Vagina (tissue), 2 donors: Measurements from ENCODE around the gene FAM151B. TPM values are rescaled to one million over a fixed set of nuclear protein-coding genes. Genes with fewer than 3 reads are reported as not detected.
"Not testable (repeated sequence)": the region's sequence is repeated elsewhere in the genome, so short reads cannot be mapped to it uniquely, and the experiment has no call there.

Experiments
- DNase-seq, 2 donors: peaks; one replicate each; pipeline ENCODE4 v3.0.0-alpha.2; 2017; ENCODE audit errors: extremely low spot score in 2 of 2
- H3K27ac ChIP-seq: fragments of 200-600 bp; sonication (generic); one replicate; pipeline ENCODE4 v1.5.1; 2019
- H3K27me3 ChIP-seq: fragments of 200-600 bp; sonication (generic); one replicate; pipeline ENCODE4 v1.5.1; 2019
- H3K36me3 ChIP-seq, 2 donors: fragments of 200-600 bp; sonication (generic); one replicate each; pipeline ENCODE4 v1.5.1; 2017 to 2019
- H3K4me1 ChIP-seq: fragments of 200-600 bp; sonication (generic); one replicate; pipeline ENCODE4 v1.5.1; 2019
- H3K4me3 ChIP-seq, 2 donors: fragments of 200-600 bp; sonication (generic); 1 replicate in 1 of 2; 2 replicates in 1 of 2; pipeline ENCODE4 v1.5.1; 2016 to 2019
- H3K9me3 ChIP-seq: fragments of 200-600 bp; sonication (generic); one replicate; pipeline ENCODE4 v1.5.1; 2019
- CTCF ChIP-seq, 3 experiments: fragments of 450-650 bp in 2 of 3; fragments of 200-600 bp in 1 of 3; sonication (generic) in 1 of 3; IDR thresholded peaks; one replicate each; pipeline ENCODE4 v1.5.1; 2017 to 2019; ENCODE audit warnings: antibody characterized with exemption in 3 of 3, mild to moderate bottlenecking in 2 of 3, moderate library complexity in 2 of 3
- POLR2A ChIP-seq, 2 donors: fragments of 450-650 bp; IDR thresholded peaks; one replicate each; pipeline ENCODE4 v1.6.1; 2017; ENCODE audit warnings: antibody characterized with exemption in 2 of 2, mild to moderate bottlenecking in 2 of 2, moderate library complexity in 2 of 2
- POLR2AphosphoS5 ChIP-seq, 2 donors: sonication (generic); formaldehyde crosslinking; IDR thresholded peaks; one replicate each; pipeline ENCODE4 v1.9.0; 2017; ENCODE audit warnings: antibody characterized with exemption in 2 of 2, mild to moderate bottlenecking in 2 of 2, low read depth in 1 of 2; ENCODE audit not compliant: insufficient read depth in 1 of 2
- intact Hi-C: fragments of 100-400 bp; cut with DNase I; formaldehyde crosslinking; loops from one replicate; pipeline ENCODE4 v1.15.1; 2023
- total RNA-seq: library from RNA; depleted of rRNA; stranded (reverse); fragments of >200 nt; gene quantifications from one replicate; pipeline ENCODE4 v1.2.3, GENCODE V29; 2016

FAM151B gene
- total RNA-seq, 1 donor from 2014 or later: 0.98 TPM

GRCh38 chr5:80483636-80484232 is 4.2 kb upstream of the FAM151B start:
- Histone ChIP-seq H3K4me3 (no peak overlapping the region), H3K27ac (no peak overlapping the region), H3K4me1 (peaks cover 11% of the 10 kb centered on the region), H3K36me3 (peaks cover 0 to 28% of the 10 kb centered on the region in 2 donors), H3K27me3 (no peaks in the 10 kb centered on the region), H3K9me3 (no peaks in the 10 kb centered on the region)
- DNase-seq: no peak
- intact Hi-C loops: no loop called here
- no peak for TF ChIP-seq POLR2A (IDR thresholded peaks at IDR 0.05)
- no peak for TF ChIP-seq POLR2AphosphoS5 (IDR thresholded peaks at IDR 0.05; ENCODE audit: insufficient read depth in 1 of 2, low read depth in 1 of 2)
- no peak for TF ChIP-seq CTCF (IDR thresholded peaks at IDR 0.05)

GRCh38 chr5:80487444-80487828 is 464 bp upstream of the FAM151B start:
- no peak for DNase-seq
- intact Hi-C loops: no loop called here
- peaks cover 0 to 21% of the 10 kb centered on the region in 2 donors for H3K36me3 ChIP-seq
- no peaks in the 10 kb centered on the region for H3K9me3 ChIP-seq
- H3K4me1 ChIP-seq: peaks cover 12% of the 10 kb centered on the region
- no peaks in the 10 kb centered on the region for H3K27me3 ChIP-seq
- peak overlapping the region; percentile 70 to 71 for H3K4me3 ChIP-seq
- no peak for TF ChIP-seq CTCF (IDR thresholded peaks at IDR 0.05)
- no peak for TF ChIP-seq POLR2A (IDR thresholded peaks at IDR 0.05)
- no peak for TF ChIP-seq POLR2AphosphoS5 (IDR thresholded peaks at IDR 0.05; ENCODE audit: insufficient read depth in 1 of 2, low read depth in 1 of 2)
- H3K27ac ChIP-seq: peak overlapping the region; percentile 81

GRCh38 chr5:80491296-80491695 is 3.4 kb downstream of the FAM151B start:
- Histone ChIP-seq H3K27ac (no peak overlapping the region), H3K27me3 (no peaks in the 10 kb centered on the region), H3K4me3 (no peak overlapping the region), H3K36me3 (no peaks in the 10 kb centered on the region), H3K9me3 (no peaks in the 10 kb centered on the region), H3K4me1 (peaks cover 12% of the 10 kb centered on the region)
- intact Hi-C loops: no loop called here
- TF ChIP-seq POLR2A (IDR thresholded peaks at IDR 0.05): no peak
- TF ChIP-seq CTCF (IDR thresholded peaks at IDR 0.05): no peak
- no peak for TF ChIP-seq POLR2AphosphoS5 (IDR thresholded peaks at IDR 0.05; ENCODE audit: insufficient read depth in 1 of 2, low read depth in 1 of 2)
- no peak for DNase-seq

GRCh38 chr5:80492741-80493140 is 4.8 kb downstream of the FAM151B start:
- no peak overlapping the region for H3K27ac ChIP-seq
- no peak overlapping the region for H3K4me3 ChIP-seq
- H3K36me3 ChIP-seq: no peaks in the 10 kb centered on the region
- no peaks in the 10 kb centered on the region for H3K27me3 ChIP-seq
- no peaks in the 10 kb centered on the region for H3K9me3 ChIP-seq
- intact Hi-C loops: no loop called here
- H3K4me1 ChIP-seq: peaks cover 5% of the 10 kb centered on the region
- no peak for TF ChIP-seq CTCF (IDR thresholded peaks at IDR 0.05)
- TF ChIP-seq POLR2AphosphoS5 (IDR thresholded peaks at IDR 0.05; ENCODE audit: insufficient read depth in 1 of 2, low read depth in 1 of 2): no peak
- no peak for TF ChIP-seq POLR2A (IDR thresholded peaks at IDR 0.05)
- DNase-seq: no peak

GRCh38 chr5:80493443-80493842 is 5.5 kb downstream of the FAM151B start:
- H3K4me3 ChIP-seq, H3K36me3 ChIP-seq, H3K9me3 ChIP-seq, H3K27me3 ChIP-seq, H3K4me1 ChIP-seq, H3K27ac ChIP-seq, intact Hi-C loops, DNase-seq: not testable (repeated sequence)
